GM21737 (cell line): ENCODE results near the gene MYO18A.

Experiments
- ATAC-seq: cut with Tn5 transposase; IDR thresholded peaks from one replicate; pipeline ENCODE4 v1.9.1; 2021; ENCODE audit warnings: mild to moderate bottlenecking, moderate library complexity; ENCODE audit not compliant: unreplicated experiment

MYO18A gene

DNA sequence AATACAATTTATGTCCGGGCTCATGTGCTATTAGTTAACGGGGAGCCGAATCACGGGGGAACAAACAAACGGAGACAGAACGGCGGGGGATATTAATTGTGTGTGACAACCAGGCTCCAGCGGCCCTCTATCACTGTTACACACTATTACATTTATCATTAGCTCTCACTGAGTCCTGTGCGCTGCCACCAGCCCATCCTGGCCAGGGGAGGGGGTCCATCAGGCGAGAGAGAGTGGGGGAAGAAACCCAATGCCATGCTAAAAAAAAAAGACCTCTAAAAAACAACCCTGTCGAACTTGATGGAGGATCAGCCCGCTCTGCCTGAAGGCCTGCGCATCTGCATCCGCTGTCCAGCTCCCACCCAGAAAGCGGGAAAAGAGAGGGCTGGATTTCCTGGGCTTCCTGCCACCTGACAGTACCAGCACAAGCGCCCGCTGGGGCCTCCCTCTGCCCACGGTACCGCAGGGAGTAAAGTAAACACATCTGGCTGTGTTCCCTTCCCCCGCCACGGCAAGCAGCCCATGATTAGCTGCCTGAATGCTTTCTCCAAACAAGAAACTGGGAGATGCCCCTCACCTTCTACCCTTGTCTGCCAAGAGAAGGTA lies 95.6 kb downstream of the MYO18A start:
- ATAC-seq, result no peak

- ATAC-seq, result no peak
Observed at GRCh38 chr17:29080965-29081364, 99.2 kb downstream of the MYO18A start.

DNA sequence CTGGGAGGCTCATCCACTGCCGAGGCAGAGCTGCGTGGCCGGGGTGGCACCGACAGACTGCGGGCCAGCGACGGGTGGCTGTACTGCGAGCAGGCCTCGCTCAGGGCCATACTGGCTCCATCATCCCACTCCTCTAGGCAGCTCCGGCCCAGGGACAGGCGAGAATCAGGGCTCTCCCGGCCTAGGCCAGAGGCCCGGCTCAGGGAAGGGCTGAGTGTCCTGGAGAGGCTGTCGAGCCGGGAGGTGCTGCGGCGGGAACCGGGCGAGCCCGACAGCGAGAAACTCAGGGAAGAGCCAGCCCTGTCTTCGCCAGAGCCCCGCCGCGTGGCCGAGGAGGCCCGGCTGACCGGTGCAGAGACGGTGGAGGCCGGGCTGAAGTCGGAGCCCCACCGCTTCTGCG lies 99.9 kb downstream of the MYO18A start:
- no peak for ATAC-seq

DNA sequence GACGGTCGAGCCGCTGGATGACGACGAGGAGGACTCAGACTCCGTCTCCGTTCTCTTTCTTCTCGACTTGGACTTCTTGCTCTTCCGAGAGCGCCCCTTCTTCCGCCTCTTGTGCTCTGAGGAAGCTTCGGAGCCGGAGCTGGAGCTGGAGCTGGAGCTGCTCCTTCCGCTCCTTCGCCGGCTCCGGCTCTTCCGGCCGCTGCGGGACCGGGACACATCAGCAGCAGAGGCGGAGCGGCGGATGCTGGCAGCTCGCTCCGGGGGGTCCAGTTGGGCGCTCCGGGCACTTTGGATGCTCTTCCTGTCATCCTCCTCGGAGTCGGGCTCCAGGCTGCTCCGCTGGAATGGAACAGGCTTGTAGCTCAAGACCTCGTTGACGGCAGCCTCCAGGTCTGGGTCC lies 100.3 kb downstream of the MYO18A start:
- no peak for ATAC-seq

- no peak for ATAC-seq
Observed at GRCh38 chr17:29079433-29079832, 100.8 kb downstream of the MYO18A start.

DNA sequence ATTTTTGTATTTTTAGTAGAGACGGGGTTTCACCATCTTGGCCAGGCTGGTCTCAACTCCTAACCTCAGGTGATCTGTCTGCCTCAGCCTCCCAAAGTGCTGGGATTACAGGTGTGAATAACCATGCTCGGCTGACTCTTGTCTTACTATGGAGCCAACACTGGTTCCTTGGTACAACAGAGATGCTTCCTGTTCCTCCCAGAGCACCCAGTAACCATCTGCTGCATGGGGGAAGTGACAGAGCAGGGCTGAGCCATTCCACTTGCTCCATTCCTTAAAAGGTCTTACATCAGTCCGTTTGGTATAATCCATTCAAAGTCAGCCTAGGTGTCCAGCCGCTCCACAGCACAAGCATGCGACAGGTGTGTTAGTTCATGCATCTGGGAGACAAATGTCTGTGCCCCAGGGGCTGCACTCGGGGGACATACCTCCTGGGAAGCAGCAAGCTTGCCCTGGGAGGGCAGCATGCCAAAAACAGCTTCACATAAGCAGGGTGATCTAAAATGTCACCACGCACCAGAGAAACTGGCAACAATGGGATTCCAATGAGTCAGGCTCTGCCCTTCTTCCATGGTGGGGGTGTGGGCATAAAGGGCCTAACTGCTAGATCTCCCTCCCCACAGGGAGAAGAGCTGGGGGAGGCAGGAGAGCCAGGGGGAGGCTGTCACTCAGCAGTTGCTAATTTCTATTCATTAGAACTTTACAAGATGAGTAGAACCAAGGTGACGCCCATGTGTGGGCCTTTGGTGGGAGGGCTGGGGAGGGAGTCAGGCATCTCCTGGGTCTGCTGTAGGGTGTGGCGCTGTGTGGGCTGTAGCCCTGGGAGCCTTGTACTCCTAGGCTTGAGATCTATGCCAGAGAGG lies 101.8 kb downstream of the MYO18A start:
- ATAC-seq, result no peak

DNA sequence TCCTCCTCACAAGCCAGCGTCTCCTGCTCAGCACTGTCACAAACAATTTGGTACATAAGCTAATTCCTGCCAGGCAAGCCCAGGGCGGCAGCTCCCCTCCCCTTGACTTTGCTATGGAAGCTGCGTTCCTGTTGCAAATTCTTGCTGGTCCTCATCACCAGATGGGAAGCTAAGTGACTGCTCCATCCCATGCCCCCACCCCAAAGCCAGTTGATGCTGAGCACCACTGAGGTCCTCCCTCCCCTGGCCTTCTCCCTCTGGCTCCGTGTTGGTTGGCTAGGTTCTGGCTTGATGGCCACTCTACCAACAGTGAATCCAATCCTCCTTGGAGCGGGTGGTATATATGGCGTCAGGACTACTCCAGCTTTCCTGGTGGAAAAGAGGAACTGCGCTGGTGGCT lies 102.9 kb downstream of the MYO18A start:
- no peak for ATAC-seq

GRCh38 chr17:29076722-29077121 lies 103.5 kb downstream of the MYO18A start:
- ATAC-seq, result no peak

GRCh38 chr17:29076087-29076486 lies 104.1 kb downstream of the MYO18A start:
- ATAC-seq, result no peak

- no peak for ATAC-seq
Observed at GRCh38 chr17:29074488-29074887, 105.7 kb downstream of the MYO18A start.

DNA sequence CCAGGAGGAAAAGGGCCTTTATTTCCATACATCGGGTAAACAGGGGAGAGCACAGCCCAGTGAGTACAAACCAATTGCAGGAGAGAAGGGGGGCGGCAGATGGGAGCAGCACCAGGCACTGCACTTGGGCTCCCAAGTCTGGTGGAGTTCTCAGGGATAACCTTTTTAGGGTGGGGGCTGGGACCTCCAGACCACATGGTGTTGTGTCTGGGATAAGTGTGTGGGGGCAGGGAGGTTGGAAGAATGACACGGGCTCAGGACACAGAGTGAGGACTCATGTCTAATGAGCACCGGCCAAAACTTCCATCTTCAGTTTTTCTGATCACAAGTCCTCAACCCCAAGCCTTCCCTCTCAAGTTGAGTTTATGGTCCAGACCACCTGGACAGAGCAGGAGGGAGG lies 106.7 kb downstream of the MYO18A start:
- no peak for ATAC-seq

GRCh38 chr17:29073045-29073444 lies 107.2 kb downstream of the MYO18A start:
- no peak for ATAC-seq

DNA sequence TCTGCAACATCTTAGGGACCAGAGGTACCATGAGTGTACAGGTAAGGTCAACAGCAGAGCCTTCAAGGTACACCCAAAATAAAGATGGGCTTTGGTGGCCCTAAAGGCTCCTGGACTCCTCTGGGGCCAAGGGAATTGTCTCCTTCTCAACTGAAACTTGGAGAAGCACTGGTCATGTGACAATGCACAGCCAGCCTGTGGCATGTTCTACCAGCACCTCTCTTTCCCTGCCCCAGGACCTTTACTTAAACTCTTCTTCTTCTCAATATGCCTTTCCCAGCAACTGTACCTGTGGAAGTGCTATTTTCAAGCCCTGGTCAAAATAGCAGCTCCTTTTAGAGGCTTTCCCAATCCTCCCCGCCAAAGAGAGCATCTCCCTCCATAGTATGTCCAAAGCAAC lies 108.9 kb downstream of the MYO18A start:
- no peak for ATAC-seq

DNA sequence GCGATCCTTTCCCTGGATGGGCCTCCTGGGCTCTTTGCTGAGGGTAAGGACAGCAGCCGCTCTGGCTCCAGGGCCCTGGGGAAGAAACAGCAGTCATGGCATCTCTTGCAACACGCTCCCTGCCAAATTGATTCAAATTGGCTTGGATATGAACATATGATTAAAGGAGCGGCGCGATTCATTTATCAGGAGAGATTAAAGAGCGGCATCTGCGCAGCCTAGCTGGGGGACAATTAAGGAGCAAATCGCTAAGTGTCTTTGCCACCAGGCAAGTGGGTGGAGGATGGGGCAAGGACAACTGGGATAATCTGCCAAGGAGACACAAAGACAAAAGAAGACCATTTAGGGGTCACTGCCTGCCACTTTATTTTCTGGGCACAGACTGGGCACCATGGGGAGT lies 109.4 kb downstream of the MYO18A start:
- ATAC-seq, result no peak

GRCh38 chr17:29070308-29070707 lies 109.9 kb downstream of the MYO18A start:
- ATAC-seq, result no peak

- no peak for ATAC-seq
Observed at GRCh38 chr17:29069526-29070041, 110.6 kb downstream of the MYO18A start.

- no peak for ATAC-seq
Observed at GRCh38 chr17:29068818-29069217, 111.4 kb downstream of the MYO18A start.

DNA sequence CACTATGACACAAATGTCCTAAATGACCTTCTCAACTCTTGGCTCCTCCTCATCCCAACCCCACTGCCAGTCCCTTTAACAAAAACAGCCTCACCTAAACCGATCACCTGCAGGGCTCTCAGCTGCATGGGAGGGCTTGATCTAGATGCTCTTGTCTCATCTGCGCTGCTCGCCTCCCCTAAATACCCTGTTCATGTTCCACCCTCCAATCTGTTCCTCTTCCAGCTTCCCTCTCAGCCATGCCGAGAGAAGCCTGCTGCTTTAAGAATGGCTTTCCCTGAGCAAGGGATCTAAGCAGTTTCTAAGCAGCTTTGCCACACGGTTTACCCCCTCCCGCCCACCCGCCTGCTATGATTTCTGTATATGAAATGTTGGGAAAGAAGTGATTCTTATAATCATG lies 113.6 kb downstream of the MYO18A start:
- ATAC-seq, result no peak

DNA sequence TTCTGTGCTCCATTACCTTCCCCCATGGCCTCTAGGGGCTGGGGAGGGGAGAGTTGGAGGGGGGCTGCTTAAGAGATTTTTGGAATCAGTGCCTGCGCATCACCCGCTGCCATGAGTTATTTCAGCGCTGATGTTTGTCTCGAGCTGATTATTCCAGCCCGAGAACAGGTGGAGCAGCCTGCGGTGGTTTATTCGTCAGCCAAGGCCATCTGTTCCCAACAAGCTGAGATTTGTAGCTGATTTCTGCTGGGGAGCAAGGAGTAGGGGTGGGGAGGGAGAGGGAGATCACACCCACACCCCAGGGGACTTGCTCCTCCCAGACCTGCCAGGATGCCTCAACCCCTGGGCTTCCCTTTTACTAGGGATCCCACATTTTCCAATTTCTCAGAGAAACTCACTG lies 114.2 kb downstream of the MYO18A start:
- ATAC-seq, result no peak

GRCh38 chr17:29063992-29064391 lies 116.2 kb downstream of the MYO18A start:
- no peak for ATAC-seq

- ATAC-seq, result no peak
Observed at GRCh38 chr17:29062215-29062614, 118.0 kb downstream of the MYO18A start.

- no peak for ATAC-seq
Observed at GRCh38 chr17:29061036-29061435, 119.2 kb downstream of the MYO18A start.
